ENCODE data around the gene OR2F2. TPM values are rescaled to one million over a fixed set of nuclear protein-coding genes. Genes with fewer than 3 reads are reported as not detected.

OR2F2 gene
- total RNA-seq, 1 donor from 2014 or later, result not detected

- no peak for ATAC-seq
- intact Hi-C loops (cut with micrococcal nuclease), result no loop called here
- DNase-seq, result no peak
Measured at GRCh38 chr7:143910473-143911248, 24.4 kb upstream of the OR2F2 start.

- ATAC-seq (no peak), DNase-seq (no peak)
- intact Hi-C loops (cut with micrococcal nuclease), result no loop called here
Measured at GRCh38 chr7:143913945-143914615, 21.0 kb upstream of the OR2F2 start.

- intact Hi-C loops (cut with micrococcal nuclease), result no loop called here
- no peak for ATAC-seq
Measured at GRCh38 chr7:143914938-143915652, 19.9 kb upstream of the OR2F2 start.

GRCh38 chr7:143924851-143925250, 10.2 kb upstream of the OR2F2 start:
- intact Hi-C loops (cut with micrococcal nuclease), result no loop called here
- no peak for DNase-seq
- ATAC-seq, result no peak

More at GRCh38 chr7:143914938-143915652, 19.9 kb upstream of the OR2F2 start:
- no peak for DNase-seq

- ATAC-seq, result peak; percentile 61
- no peak for DNase-seq
- intact Hi-C loops (cut with micrococcal nuclease), result no loop called here
Measured at GRCh38 chr7:143929224-143929920, 5.7 kb upstream of the OR2F2 start.

- ATAC-seq (no peak), DNase-seq (no peak)
- intact Hi-C loops (cut with micrococcal nuclease), result no loop called here
Measured at GRCh38 chr7:143931739-143932138, 3.3 kb upstream of the OR2F2 start.

DNA sequence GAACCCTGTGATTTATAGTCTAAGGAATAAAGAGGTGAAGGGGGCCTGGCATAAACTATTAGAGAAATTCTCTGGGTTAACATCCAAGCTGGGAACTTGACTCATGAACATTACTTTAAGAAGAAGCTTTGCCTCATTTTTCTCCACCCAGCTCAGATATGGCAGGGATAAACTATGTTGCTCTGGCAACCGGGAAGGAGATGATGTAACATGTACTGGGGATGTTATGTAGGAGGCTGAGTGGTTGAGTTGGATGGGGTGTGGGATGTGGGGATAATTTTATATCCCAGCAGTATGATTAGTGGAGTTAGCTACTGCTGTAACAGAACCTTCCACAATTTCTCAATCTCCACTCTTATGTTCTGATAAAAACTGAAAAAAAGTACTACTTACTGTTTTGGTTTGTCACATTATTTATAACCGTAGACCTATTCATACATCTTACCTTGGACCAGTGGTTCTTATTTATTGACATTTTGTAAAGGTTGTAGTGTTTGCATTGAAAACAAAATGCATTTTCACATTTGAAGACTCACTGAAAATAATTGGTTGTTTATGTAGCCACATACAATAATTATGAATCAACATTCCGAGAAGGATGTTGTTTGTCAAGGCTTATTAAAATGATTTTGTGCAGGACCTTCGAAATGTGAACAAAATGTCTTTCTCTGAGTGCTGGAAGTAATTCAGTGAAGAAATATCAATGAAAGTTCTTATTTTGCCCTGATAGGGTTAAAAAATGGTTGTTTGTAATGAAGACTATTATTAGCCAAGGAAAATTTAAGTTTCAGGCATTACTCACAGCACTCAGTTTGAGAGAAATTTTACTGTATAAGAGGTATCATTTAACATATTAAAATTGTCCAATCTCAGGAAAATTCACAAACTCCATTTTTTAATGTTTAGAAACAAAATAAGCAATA, 1.3 kb downstream of the OR2F2 start:
- ATAC-seq (no peak), DNase-seq (no peak)
- intact Hi-C loops (cut with micrococcal nuclease), result no loop called here

- DNase-seq, result no peak
- intact Hi-C loops (cut with micrococcal nuclease), result no loop called here
- ATAC-seq, result no peak
Measured at GRCh38 chr7:143938379-143939243, 3.6 kb downstream of the OR2F2 start.

GRCh38 chr7:143945423-143945822, 10.4 kb downstream of the OR2F2 start:
- ATAC-seq (no peak), DNase-seq (no peak)
- intact Hi-C loops (cut with micrococcal nuclease), result no loop called here

DNA sequence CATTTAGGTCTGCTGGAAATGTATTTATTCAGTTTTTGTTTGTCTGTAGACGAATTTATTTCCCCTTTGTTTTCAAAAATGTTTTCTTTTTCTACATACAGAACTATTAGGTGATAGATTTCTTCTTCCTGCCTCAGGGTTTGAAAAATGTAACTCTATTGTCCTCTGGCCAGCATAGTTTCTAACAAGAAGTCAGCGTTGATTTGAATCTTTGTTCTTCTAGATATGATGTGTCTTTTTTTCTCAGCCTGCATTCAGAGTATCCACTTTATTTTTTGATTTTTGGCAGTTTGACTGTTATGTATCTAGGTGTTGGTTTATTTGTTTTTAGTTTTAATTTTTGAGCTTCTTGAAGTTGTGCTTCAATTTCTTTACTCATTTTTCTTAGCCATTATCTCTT, 12.1 kb downstream of the OR2F2 start:
- intact Hi-C loops (cut with micrococcal nuclease), result no loop called here
- ATAC-seq (no peak), DNase-seq (no peak)

DNA sequence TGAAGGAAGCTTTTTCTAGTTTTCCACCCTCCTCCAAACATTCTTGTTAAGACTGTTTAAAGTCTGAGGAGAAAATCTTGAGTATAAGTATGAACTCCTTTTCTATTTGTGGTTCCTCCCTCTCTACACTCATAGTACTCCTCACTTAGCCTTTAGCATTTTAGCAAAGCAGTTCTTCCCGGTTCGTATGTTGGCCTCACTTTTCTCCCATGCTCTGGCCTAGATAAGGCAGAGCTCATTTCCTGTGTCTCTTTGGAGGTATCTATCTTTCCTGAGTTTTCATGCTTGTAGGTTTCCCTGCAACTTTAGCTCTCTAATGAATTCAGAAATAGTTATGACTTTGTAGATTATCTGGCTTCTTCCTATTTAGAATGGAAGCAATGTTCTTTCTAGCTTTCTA, 13.7 kb downstream of the OR2F2 start:
- DNase-seq (no peak), ATAC-seq (no peak)
- intact Hi-C loops (cut with micrococcal nuclease), result no loop called here

DNA sequence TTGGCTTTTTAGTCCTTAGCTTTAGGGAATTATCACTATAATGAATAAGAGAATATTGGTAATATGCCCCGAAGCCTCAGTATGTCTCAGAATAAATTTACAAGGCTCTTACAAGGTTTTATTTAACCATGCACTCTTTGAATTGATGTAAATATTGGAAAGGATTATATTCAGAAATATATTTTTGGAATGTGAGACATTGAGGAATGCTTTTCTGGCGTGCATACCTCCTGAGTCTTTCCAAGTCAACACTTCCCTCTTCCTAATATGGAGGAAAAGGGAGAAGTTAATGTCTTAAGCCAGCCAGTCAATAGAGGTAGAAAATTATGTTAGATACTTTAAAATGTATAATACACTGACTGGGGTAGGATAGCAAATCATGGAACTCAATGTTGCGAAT, 18.4 kb downstream of the OR2F2 start:
- no peak for DNase-seq
- ATAC-seq, result no peak
- intact Hi-C loops (cut with micrococcal nuclease), result no loop called here

- ATAC-seq (no peak), DNase-seq (no peak)
- intact Hi-C loops (cut with micrococcal nuclease), result no loop called here
Measured at GRCh38 chr7:143954135-143954534, 19.1 kb downstream of the OR2F2 start.

- DNase-seq (no peak), ATAC-seq (no peak)
- intact Hi-C loops (cut with micrococcal nuclease), result no loop called here
Measured at GRCh38 chr7:143954544-143954943, 19.5 kb downstream of the OR2F2 start, which contains the start of gene OR2F1. Gene OR2F1, plus strand, starts transcription at chr7:143954844. Its CDS starts 5,127 bp downstream, at chr7:143959971.

DNA sequence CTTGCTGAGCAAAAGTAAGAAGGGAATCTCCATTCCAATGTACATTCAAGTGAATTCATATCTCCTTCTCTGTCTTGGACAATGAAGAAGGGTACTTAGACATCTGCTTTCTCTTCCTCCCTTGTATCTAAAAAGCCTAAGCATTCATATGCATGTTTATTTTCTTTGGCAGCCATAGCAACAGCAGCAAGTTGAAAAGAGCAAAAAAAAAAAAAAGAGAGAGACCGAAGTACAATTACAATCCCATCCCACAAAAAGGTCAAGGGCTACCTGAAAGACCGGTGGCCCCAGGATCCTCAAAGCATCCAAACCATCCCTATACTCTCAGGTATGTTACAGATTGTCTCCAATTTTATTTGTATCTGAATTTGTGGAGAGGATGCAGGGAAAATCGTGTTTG, 23.7 kb downstream of the OR2F2 start:
- ATAC-seq (no peak), DNase-seq (no peak)
- intact Hi-C loops (cut with micrococcal nuclease), result no loop called here

DNA sequence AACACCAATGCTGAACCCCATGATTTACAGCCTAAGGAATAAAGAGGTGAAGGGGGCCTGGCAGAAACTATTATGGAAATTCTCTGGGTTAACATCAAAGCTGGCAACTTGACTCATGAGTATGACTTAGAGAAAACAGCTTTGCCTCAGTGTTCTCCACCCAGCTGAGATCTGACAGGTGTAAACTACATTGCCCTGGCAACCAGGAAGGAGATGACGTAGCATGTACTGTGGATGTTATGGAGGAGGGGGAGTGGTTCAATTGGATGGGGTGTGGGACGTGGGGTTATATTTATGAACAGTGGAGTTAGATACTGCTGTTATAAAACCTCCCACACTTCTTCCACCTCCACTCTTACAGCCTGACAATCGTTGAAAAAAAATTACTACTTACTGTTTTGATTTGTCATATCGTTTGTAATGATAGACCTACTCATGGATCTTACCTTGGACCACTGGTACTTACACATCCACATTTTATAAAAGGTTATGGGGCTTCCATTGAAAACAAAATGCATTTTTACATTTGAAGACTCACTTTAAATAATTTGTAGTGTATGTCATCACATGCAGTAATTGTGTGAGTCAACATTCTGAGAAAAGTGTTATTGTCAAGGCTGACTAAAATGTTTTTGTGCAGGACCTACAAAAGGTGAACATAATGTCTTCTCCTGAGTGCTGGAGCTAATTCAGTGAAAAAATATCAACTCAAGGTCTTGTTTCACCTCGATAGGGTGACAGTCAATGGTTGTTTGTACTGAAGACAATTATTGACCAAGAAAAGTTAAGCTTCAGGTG, 26.0 kb downstream of the OR2F2 start:
- DNase-seq (no peak), ATAC-seq (no peak)
- intact Hi-C loops (cut with micrococcal nuclease), result no loop called here

DNA sequence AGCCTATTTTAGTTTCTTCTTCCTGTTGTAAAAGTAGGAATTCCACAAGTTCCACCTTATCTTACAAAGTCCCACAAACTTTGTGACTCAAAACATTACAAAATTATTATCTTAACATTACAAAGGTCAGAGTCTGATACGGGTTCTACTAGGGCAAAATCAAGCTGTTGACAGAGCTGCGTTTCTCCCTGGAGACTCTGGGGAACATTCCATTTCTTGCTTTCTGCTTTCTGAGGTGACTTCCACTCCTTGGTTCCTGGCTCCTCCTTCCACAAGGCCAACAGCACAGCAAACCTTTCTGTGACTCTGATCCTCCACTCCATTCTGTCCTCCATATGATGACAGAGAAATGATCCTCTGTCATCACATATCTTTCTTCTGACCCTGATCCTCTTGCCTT, 30.2 kb downstream of the OR2F2 start:
- ATAC-seq (no peak), DNase-seq (no peak)

More for the DNA sequence above, 30.2 kb downstream of the OR2F2 start:
- intact Hi-C loops (cut with micrococcal nuclease), result no loop called here
